PC-9 (cell line): ENCODE measurements around the gene PPP2R3B. TPM values are rescaled to one million over a fixed set of nuclear protein-coding genes. Genes with fewer than 3 reads are reported as not detected.
A peak's percentile ranks its signal among the peaks of the same experiment; 100 is the strongest.

Experiments
- BruUV-seq: library from RNA; stranded (reverse); fragments of 400-500 nt; replicated peaks from 2 replicates; lab custom pipeline; 2021; lab: Mats Ljungman, UMichigan
- CTCF ChIA-PET: fragments of 300-600 bp; sonication (Branson Sonifier 250); formaldehyde crosslinking; loops from one replicate; lab custom pipeline; 2022; ENCODE audit warnings: antibody characterized with exemption; lab: Charles Lee
- POLR2A ChIA-PET: fragments of 300-600 bp; sonication (Branson Sonifier 250); formaldehyde crosslinking; loops from one replicate; lab custom pipeline; 2022; ENCODE audit warnings: antibody characterized with exemption; ENCODE audit not compliant: unreplicated experiment; lab: Charles Lee
- DNase-seq, 2 experiments: peaks; one replicate each; pipeline versions ENCODE4 v3.0.0 to v3.0.0-alpha.2; 2015 to 2022; ENCODE audit warnings: mixed read lengths in 1 of 2
- H2AFZ ChIP-seq: fragments of 200-600 bp; sonication (generic); 2 replicates; pipeline ENCODE4 v1.8.1; 2017; ENCODE audit warnings: antibody characterized with exemption
- H3F3A ChIP-seq: fragments of 200-600 bp; sonication (generic); 2 replicates; pipeline ENCODE4 v1.8.1; 2017; ENCODE audit warnings: antibody characterized with exemption, mild to moderate bottlenecking, low read depth; ENCODE audit not compliant: insufficient read depth
- H3K27ac ChIP-seq: fragments of 200-600 bp; sonication (generic); 2 replicates; pipeline ENCODE4 v1.6.1; 2016; ENCODE audit warnings: mixed run types
- H3K27me3 ChIP-seq: fragments of 200-600 bp; sonication (generic); 2 replicates; pipeline ENCODE4 v1.6.1; 2016; ENCODE audit warnings: low read depth, mixed run types; ENCODE audit not compliant: insufficient read depth
- H3K36me3 ChIP-seq: fragments of 200-600 bp; sonication (generic); 2 replicates; pipeline ENCODE4 v1.6.1; 2016; ENCODE audit warnings: low read depth, mixed run types
- H3K4me1 ChIP-seq: fragments of 200-600 bp; sonication (generic); replicated peaks from 2 replicates; pipeline ENCODE4 v1.6.1; 2016; ENCODE audit warnings: mixed run types; ENCODE audit not compliant: insufficient read depth
- H3K4me2 ChIP-seq: fragments of 200-600 bp; sonication (generic); 2 replicates; pipeline ENCODE4 v1.6.1; 2017; ENCODE audit warnings: mixed run types
- H3K4me3 ChIP-seq: fragments of 200-600 bp; sonication (generic); 2 replicates; pipeline ENCODE4 v1.6.1; 2016; ENCODE audit warnings: mixed run types
- H3K79me2 ChIP-seq: fragments of 200-600 bp; sonication (generic); 2 replicates; pipeline ENCODE4 v1.6.1; 2017; ENCODE audit warnings: low read depth, mixed run types
- H3K9me2 ChIP-seq: fragments of 200-600 bp; sonication (generic); 2 replicates; pipeline ENCODE4 v1.8.1; 2017; ENCODE audit warnings: mild to moderate bottlenecking; ENCODE audit not compliant: insufficient read depth
- H3K9me3 ChIP-seq: fragments of 200-600 bp; sonication (generic); 2 replicates; pipeline ENCODE4 v1.8.1; 2016; ENCODE audit warnings: low read depth; ENCODE audit not compliant: insufficient read depth
- H4K20me1 ChIP-seq: fragments of 200-600 bp; sonication (generic); 2 replicates; pipeline ENCODE4 v1.8.1; 2017; ENCODE audit not compliant: insufficient read depth
- CTCF ChIP-seq: fragments of 200-600 bp; sonication (generic); conservative IDR thresholded peaks from 2 replicates; pipeline ENCODE4 v1.6.1; 2017; ENCODE audit warnings: mixed run types, antibody characterized with exemption, mild to moderate bottlenecking, moderate library complexity
- EZH2 ChIP-seq: fragments of 200-600 bp; sonication (generic); IDR thresholded peaks from 2 replicates; pipeline ENCODE4 v1.8.0; 2017; ENCODE audit warnings: antibody characterized with exemption, low read depth
- intact Hi-C: fragments of 100-400 bp; cut with micrococcal nuclease; formaldehyde crosslinking; loops from one replicate; pipeline ENCODE4 v1.10.0; 2022; ENCODE audit not compliant: unreplicated experiment
- total RNA-seq: library from RNA; stranded (reverse); gene quantifications from 2 replicates; pipeline ENCODE4 v1.2.3, GENCODE V29; 2021

The PPP2R3B gene
- total RNA-seq, 1 experiment from 2014 or later = 32.5 TPM

- no peak overlapping the region for H3K27ac ChIP-seq
- no peaks in the 10 kb centered on the region for H3K9me3 ChIP-seq
- peaks cover 4% of the 10 kb centered on the region; the same call in 1 of the 2 replicates for H3K79me2 ChIP-seq
- no peaks in the 10 kb centered on the region for H3K27me3 ChIP-seq
- no peak overlapping the region for H2AFZ ChIP-seq
- BruUV-seq = no TSS peak
- ChIA-PET CTCF (no interaction called here), POLR2A (no interaction called here)
- H3K9me2 ChIP-seq = no peaks in the 10 kb centered on the region
- no peaks in the 10 kb centered on the region for H3K4me1 ChIP-seq
- no peak for DNase-seq
- intact Hi-C loops = no loop called here
- no peaks in the 10 kb centered on the region for H4K20me1 ChIP-seq
- no peaks in the 10 kb centered on the region for H3K36me3 ChIP-seq
- no peak overlapping the region for H3K4me3 ChIP-seq
- TF ChIP-seq EZH2 (no peak), CTCF (no peak)
- H3K4me2 ChIP-seq = no peak overlapping the region
- no peaks in the 10 kb centered on the region for H3F3A ChIP-seq
Observed at GRCh38 chrX:390459-390858, 3.8 kb upstream of the PPP2R3B start.

GRCh38 chrX:389021-389441 is 2.3 kb upstream of the PPP2R3B start:
- H3K4me1 ChIP-seq = no peaks in the 10 kb centered on the region
- no peaks in the 10 kb centered on the region for H3K27me3 ChIP-seq
- no peak overlapping the region for H3K4me3 ChIP-seq
- H3K4me2 ChIP-seq = no peak overlapping the region
- H3K36me3 ChIP-seq = no peaks in the 10 kb centered on the region
- CTCF ChIA-PET = no interaction called here
- no peak overlapping the region for H2AFZ ChIP-seq
- TF ChIP-seq CTCF = no peak
- no peak for TF ChIP-seq EZH2
- intact Hi-C loops = no loop called here
- H3K79me2 ChIP-seq = peaks cover 5% of the 10 kb centered on the region; the same call in 1 of the 2 replicates
- H3K9me3 ChIP-seq = no peaks in the 10 kb centered on the region
- H3K9me2 ChIP-seq = no peaks in the 10 kb centered on the region
- H4K20me1 ChIP-seq = no peaks in the 10 kb centered on the region
- POLR2A ChIA-PET = no interaction called here
- no peak overlapping the region for H3K27ac ChIP-seq
- BruUV-seq = no TSS peak
- DNase-seq = no peak
- H3F3A ChIP-seq = no peaks in the 10 kb centered on the region

GRCh38 chrX:387729-388128 is 1.0 kb upstream of the PPP2R3B start:
- intact Hi-C loops = no loop called here
- Histone ChIP-seq H3K4me3 (peak overlapping the region; percentile 79), H4K20me1 (0 out of 2 replicates have a peak, but pooled peaks cover 1% of the 10 kb centered on the region), H3K79me2 (peaks cover 5% of the 10 kb centered on the region; the same call in 1 of the 2 replicates), H3K27ac (no peak overlapping the region), H3F3A (no peaks in the 10 kb centered on the region), H3K9me3 (no peaks in the 10 kb centered on the region), H3K4me2 (peak overlapping the region; percentile 85), H3K4me1 (no peaks in the 10 kb centered on the region), H3K27me3 (no peaks in the 10 kb centered on the region), H2AFZ (peak overlapping the region; percentile 87), H3K36me3 (no peaks in the 10 kb centered on the region), H3K9me2 (no peaks in the 10 kb centered on the region)
- TF ChIP-seq EZH2 (no peak), CTCF (no peak)
- CTCF ChIA-PET = no interaction called here
- DNase-seq = no peak
- POLR2A ChIA-PET = no interaction called here
- no TSS peak for BruUV-seq
